Testis (tissue), 2 donors: ENCODE results near the gene KRTAP5-6.

ENCODE experiments used
- CTCF ChIP-seq, 3 experiments: fragments of 450-650 bp in 2 of 3; fragments of 200-600 bp in 1 of 3; sonication (generic) in 1 of 3; IDR thresholded peaks; one replicate each; pipeline ENCODE4 v1.5.1; 2016 to 2019; ENCODE audit warnings: antibody characterized with exemption in 3 of 3, mild to moderate bottlenecking in 2 of 3, moderate library complexity in 1 of 3
- POLR2A ChIP-seq: fragments of 450-650 bp; IDR thresholded peaks from one replicate; pipeline ENCODE4 v1.6.1; 2017; ENCODE audit warnings: antibody characterized with exemption, mild to moderate bottlenecking, moderate library complexity

GRCh38 chr11:1729692-1730011, 32.7 kb downstream of the KRTAP5-6 start:
- TF ChIP-seq CTCF (IDR thresholded peaks at IDR 0.05) (no peak), POLR2A (no peak)
